Left lung (tissue), 10 donors: ENCODE data around the gene MDGA2. TPM values are rescaled to one million over a fixed set of nuclear protein-coding genes. Genes with fewer than 3 reads are reported as not detected.

ENCODE experiments used
- ATAC-seq: fragments of 200-7000 bp; cut with Tn5 transposase; one replicate; pipeline ENCODE4 v1.9.1; 2020; ENCODE audit warnings: moderate library complexity
- DNase-seq, 4 donors: peaks; one replicate each; pipeline ENCODE4 v3.0.0-alpha.2; 2013 to 2020
- H3K27ac ChIP-seq, 2 donors: fragments of 200-600 bp; sonication (generic) in 1 of 2; one replicate each; pipeline versions ENCODE4 v1.5.0 to v1.8.0; 2020 to 2021
- H3K27me3 ChIP-seq, 2 donors: fragments of 200-600 bp; sonication (generic) in 1 of 2; one replicate each; pipeline versions ENCODE4 v1.5.0 to v1.8.0; 2020 to 2021
- H3K36me3 ChIP-seq, 2 donors: fragments of 200-600 bp; sonication (generic) in 1 of 2; one replicate each; pipeline versions ENCODE4 v1.5.0 to v1.8.0; 2020 to 2021
- H3K4me1 ChIP-seq, 2 donors: fragments of 200-600 bp; one replicate each; pipeline ENCODE4 v1.8.0; 2021
- H3K4me3 ChIP-seq, 2 donors: fragments of 200-600 bp; sonication (generic) in 1 of 2; one replicate each; pipeline versions ENCODE4 v1.5.0 to v1.8.0; 2020 to 2021; ENCODE audit warnings: mild to moderate bottlenecking in 1 of 2
- H3K9me3 ChIP-seq, 2 donors: fragments of 200-600 bp; sonication (generic) in 1 of 2; one replicate each; pipeline versions ENCODE4 v1.5.0 to v1.8.0; 2020 to 2021
- CTCF ChIP-seq, 2 donors: fragments of 200-600 bp; sonication (generic) in 1 of 2; IDR thresholded peaks; one replicate each; pipeline versions ENCODE4 v1.5.0 to v1.8.0; 2021; ENCODE audit warnings: antibody characterized with exemption in 2 of 2
- intact Hi-C, 2 donors: fragments of 100-400 bp; cut with DNase I; formaldehyde crosslinking; loops; one replicate each; pipeline versions ENCODE4 v1.11.2 to v1.14.2; 2022
- polyA plus RNA-seq, 6 donors: library from polyadenylated mRNA; unstranded; fragments of 120-200 nt; gene quantifications; one replicate each; pipeline ENCODE4 v1.2.1, GENCODE V29; 2013; ENCODE audit not compliant: insufficient read length in 6 of 6
- total RNA-seq, 2 donors: library from RNA; stranded (reverse); fragmentation: NEBNext Ultra II Directional; extraction: Animal tissue kit (Norgen Biotek cat#: 25700); gene quantifications; one replicate each; pipeline ENCODE4 v1.2.1, GENCODE V29; 2021
- donor health status: DM: no; HTN: yes; CAD: no.
- donor health status: DM: no; HTN: no; CAD: no.

The MDGA2 gene
- total and polyA plus RNA-seq, 8 donors = 0.14 to 0.62 (median 0.36) TPM; not detected in 1

DNA sequence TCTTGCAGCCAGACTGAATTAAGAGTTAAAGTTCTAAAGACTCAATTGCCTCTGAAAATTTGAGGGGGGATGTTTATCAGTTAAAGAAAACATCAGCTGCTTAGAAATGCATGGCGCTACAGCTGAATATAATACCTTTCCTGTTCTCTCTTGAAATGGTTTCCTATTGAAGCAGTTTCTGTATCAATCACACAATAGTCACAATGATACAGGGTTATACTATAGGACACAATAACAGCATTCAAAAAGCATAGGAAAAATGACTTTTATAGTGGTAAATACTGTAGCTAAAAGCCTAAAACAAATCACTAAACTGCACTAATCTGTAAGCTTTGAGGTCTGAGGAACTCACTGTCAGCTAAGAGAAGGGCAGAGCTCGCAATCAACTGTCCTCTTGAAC is 15.2 kb downstream of the MDGA2 start:
- Histone ChIP-seq H3K4me1 (no peaks in the 10 kb centered on the region), H3K27me3 (no peaks in the 10 kb centered on the region), H3K4me3 (no peak overlapping the region), H3K36me3 (no peaks in the 10 kb centered on the region), H3K27ac (no peak overlapping the region), H3K9me3 (no peaks in the 10 kb centered on the region)
- DNase-seq (no peak), ATAC-seq (no peak)
- intact Hi-C loops = no loop called here
- no peak for TF ChIP-seq CTCF (IDR thresholded peaks at IDR 0.05)

GRCh38 chr14:47658041-47658440 is 17.4 kb downstream of the MDGA2 start:
- no peak for TF ChIP-seq CTCF (IDR thresholded peaks at IDR 0.05)

GRCh38 chr14:47657143-47657542 is 18.3 kb downstream of the MDGA2 start:
- no peak for TF ChIP-seq CTCF (IDR thresholded peaks at IDR 0.05)
- intact Hi-C loops = no loop called here
- no peak for ATAC-seq
- H3K9me3 ChIP-seq = no peaks in the 10 kb centered on the region
- DNase-seq = no peak
- H3K4me1 ChIP-seq = no peaks in the 10 kb centered on the region
- no peak overlapping the region for H3K4me3 ChIP-seq
- H3K27me3 ChIP-seq = no peaks in the 10 kb centered on the region
- no peak overlapping the region for H3K27ac ChIP-seq
- H3K36me3 ChIP-seq = no peaks in the 10 kb centered on the region

More at GRCh38 chr14:47658041-47658440, 17.4 kb downstream of the MDGA2 start:
- no peak overlapping the region for H3K4me3 ChIP-seq
- ATAC-seq (no peak), DNase-seq (no peak)
- H3K9me3 ChIP-seq = no peaks in the 10 kb centered on the region
- no peaks in the 10 kb centered on the region for H3K36me3 ChIP-seq
- H3K4me1 ChIP-seq = no peaks in the 10 kb centered on the region
- H3K27ac ChIP-seq = no peak overlapping the region
- intact Hi-C loops = no loop called here
- H3K27me3 ChIP-seq = no peaks in the 10 kb centered on the region

- no peaks in the 10 kb centered on the region for H3K4me1 ChIP-seq
- intact Hi-C loops = no loop called here
- DNase-seq (no peak), ATAC-seq (no peak)
- H3K4me3 ChIP-seq = no peak overlapping the region
- no peak overlapping the region for H3K27ac ChIP-seq
- no peaks in the 10 kb centered on the region for H3K9me3 ChIP-seq
- H3K27me3 ChIP-seq = no peaks in the 10 kb centered on the region
- no peak for TF ChIP-seq CTCF (IDR thresholded peaks at IDR 0.05)
- no peaks in the 10 kb centered on the region for H3K36me3 ChIP-seq
Measured at GRCh38 chr14:47651337-47651736, 24.1 kb downstream of the MDGA2 start.

DNA sequence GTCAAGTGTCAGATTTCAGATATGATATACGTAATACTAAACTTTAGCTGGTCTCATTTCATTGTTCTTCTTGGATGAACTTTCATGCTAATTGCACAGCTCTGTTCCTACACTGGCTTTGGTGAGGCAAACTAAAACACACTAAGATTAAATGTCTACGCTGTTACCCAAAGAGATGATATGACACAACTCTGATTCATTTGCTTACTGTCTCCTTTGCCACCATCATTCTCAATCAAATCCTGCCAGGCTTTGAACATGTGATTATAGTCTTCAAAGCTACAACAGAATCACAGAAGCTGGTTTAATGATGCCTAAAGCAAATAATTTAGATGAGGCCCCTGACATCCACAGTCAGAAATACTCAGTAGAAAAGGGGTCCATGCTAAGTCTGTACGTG is 37.7 kb downstream of the MDGA2 start:
- Histone ChIP-seq H3K4me3 (no peak overlapping the region), H3K27me3 (no peaks in the 10 kb centered on the region), H3K4me1 (no peaks in the 10 kb centered on the region), H3K9me3 (no peaks in the 10 kb centered on the region), H3K36me3 (no peaks in the 10 kb centered on the region), H3K27ac (no peak overlapping the region)
- ATAC-seq = no peak
- no peak for TF ChIP-seq CTCF (IDR thresholded peaks at IDR 0.05)
- no peak for DNase-seq
- intact Hi-C loops = no loop called here
